Stimulated activated naive CD8-positive, alpha-beta T cell treated with anti-CD3 and anti-CD28 coated beads, Interleukin-15, amount 100 ng/mL, for 72 hours (primary cell): ENCODE results near the gene THOC6.

Source experiments
- ATAC-seq: fragments of 150-1000 bp; cut with Tn5 transposase; 2 replicates; pipeline ENCODE4 v1.10.0; 2021; ENCODE audit warnings: mild to moderate bottlenecking, moderate library complexity
- DNase-seq, 2 donors: peaks; one replicate each; pipeline ENCODE4 v3.0.0; 2021 to 2022
- H3K27ac Mint-ChIP-seq, 2 donors: one replicate each; pipeline ENCODE4 v1.8.0; 2022; ENCODE audit warnings: mild to moderate bottlenecking in 2 of 2, mixed read lengths in 2 of 2, moderate library complexity in 2 of 2
- H3K27me3 Mint-ChIP-seq: one replicate; pipeline ENCODE4 v1.8.0; 2022; ENCODE audit warnings: mixed read lengths
- H3K4me1 Mint-ChIP-seq: one replicate; pipeline ENCODE4 v1.8.0; 2022; ENCODE audit warnings: mild to moderate bottlenecking, mixed read lengths
- H3K4me3 Mint-ChIP-seq, 2 donors: one replicate each; pipeline ENCODE4 v1.8.0; 2022; ENCODE audit warnings: mild to moderate bottlenecking in 2 of 2, mixed read lengths in 2 of 2, moderate library complexity in 1 of 2
- H3K9me3 Mint-ChIP-seq, 2 donors: one replicate each; pipeline ENCODE4 v1.8.0; 2022; ENCODE audit warnings: mixed read lengths in 2 of 2

THOC6 gene

DNA sequence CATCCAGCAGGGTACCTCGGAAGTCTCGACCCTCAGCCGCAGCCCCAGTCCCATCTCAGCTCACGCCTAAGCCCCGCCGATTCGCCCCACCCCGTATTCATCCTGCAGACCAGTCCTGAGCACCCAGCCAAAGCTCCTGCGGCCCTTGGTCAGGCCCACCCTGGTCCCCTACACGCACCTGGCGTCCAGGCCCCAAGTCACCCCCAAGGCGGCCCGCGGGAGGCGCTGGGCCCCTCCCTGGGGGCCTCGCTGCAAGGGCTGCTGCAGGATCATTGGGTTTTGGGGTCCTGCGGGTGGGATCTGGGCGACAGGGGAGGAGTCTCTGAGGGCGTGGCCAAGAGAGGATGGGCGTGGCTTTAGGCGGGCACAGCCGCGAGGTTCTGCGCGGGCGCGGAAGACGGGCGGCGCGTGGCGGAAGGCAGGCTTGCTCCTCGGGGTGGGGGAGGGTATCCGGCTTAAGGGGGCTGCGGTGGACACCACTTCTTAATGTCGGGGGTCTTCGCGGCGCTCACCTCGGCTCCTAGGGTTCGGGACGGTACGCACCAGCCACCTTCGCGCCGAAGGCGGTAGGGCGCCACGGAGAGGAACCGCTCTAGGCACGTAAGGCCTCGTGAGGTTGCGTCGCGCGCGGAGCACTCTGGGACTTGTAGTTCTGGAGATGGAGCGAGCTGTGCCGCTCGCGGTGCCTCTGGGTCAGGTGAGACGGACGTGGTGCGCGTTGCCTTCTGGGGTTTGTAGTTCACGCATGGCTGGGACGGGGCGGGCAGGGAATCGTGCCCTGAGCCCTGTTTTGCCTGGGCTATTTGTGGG lies at the start of gene THOC6, which contains the start of gene HCFC1R1:
Gene THOC6 (plus strand): TSS at position 367 of the 810 bp plus-strand sequence. CDS start 292 bp downstream, at position 659.
Gene HCFC1R1 (minus strand): TSS at position 274 of the 810 bp plus-strand sequence. CDS start 1 bp downstream, at position 273.
- Mint-ChIP-seq H3K4me1 (peaks cover 79% of the 10 kb centered on the region), H3K9me3 (no peaks in the 10 kb centered on the region)

DNA sequence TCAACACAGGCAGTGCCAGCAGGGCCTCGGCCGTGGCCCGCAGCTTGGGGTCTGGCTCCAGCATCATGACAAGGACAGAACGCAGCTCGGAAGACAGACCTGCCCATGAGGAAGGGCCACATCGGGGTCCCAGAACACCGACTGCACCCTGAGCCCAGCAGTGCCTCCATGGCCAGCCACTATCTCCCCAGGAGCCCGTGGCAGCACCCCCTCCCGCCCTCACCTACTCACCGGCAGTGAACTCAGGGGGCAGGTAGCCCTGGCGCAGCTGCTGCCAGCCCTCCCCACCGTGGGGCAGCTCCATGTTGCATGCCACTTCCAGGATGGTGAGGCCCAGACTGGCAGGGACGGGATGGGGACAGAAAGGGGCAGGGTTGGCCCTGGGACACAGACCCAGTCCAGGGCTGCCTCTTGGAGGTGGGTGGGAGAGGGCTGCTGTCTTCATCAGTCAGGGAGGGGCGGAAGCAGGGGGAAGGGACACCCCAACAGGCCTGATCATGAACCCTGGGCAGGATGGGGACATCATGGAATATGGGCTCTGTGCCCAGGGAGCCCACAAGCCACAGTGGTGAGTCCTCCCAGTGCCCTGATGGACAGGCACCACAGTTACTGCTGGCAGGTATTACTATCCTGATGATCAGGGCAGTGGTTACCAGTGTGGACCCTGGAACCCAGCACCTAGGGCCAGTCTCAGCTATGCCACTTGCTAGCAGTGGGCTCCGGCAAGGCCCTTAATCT lies 49.3 kb upstream of the THOC6 start:
- no peak for DNase-seq
- H3K27ac Mint-ChIP-seq: no peak overlapping the region
- H3K27me3 Mint-ChIP-seq: no peaks in the 10 kb centered on the region
- H3K4me1 Mint-ChIP-seq: peaks cover 51% of the 10 kb centered on the region
- no peak overlapping the region for H3K4me3 Mint-ChIP-seq
- H3K9me3 Mint-ChIP-seq: no peaks in the 10 kb centered on the region
- ATAC-seq: no peak

More for the DNA sequence above, at the start of gene THOC6, which contains the start of gene HCFC1R1:
- H3K4me3 Mint-ChIP-seq: peak within 1 kb of the TSS; percentile 85
- peak within 1 kb of the TSS; percentile 95 to 96 for H3K27ac Mint-ChIP-seq
- ATAC-seq: peak; percentile 87
- peak; percentile 95 to 96 for DNase-seq
- H3K27me3 Mint-ChIP-seq: peaks cover 22% of the 10 kb centered on the region

DNA sequence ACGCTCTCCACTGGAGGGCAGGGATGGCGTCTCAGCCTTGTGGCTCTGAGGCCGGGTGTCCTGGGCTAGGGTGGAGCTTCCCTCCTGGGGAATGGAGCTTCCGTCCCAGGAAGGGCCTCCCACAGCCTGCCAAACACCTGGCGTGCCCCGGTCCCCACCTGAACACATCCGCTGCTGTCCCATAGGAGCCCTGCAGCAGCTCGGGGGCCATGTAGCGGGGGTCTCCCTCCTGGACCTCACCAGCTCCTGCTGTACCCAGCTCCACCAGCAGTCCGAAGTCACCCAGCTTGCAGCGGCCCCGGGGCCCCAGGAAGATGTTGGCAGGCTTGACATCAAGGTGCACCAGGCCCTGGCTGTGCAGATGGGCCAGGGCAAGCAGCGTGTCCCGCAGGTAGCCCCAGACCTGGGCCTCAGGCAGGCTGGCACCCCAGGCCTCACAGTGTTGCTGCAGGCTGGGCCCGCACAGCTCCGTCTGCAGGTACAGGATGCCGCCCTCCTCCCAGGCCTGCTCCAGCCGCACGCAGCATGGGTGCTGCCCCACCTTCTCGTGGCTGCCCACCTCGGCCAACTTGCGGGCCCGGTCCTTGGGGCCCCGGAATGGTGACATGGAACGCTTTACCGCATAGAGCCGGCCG lies 48.6 kb upstream of the THOC6 start:
- H3K27me3 Mint-ChIP-seq: no peaks in the 10 kb centered on the region
- H3K27ac Mint-ChIP-seq: no peak overlapping the region
- DNase-seq: no peak
- no peak overlapping the region for H3K4me3 Mint-ChIP-seq
- peaks cover 51% of the 10 kb centered on the region for H3K4me1 Mint-ChIP-seq
- ATAC-seq: no peak
- no peaks in the 10 kb centered on the region for H3K9me3 Mint-ChIP-seq

DNA sequence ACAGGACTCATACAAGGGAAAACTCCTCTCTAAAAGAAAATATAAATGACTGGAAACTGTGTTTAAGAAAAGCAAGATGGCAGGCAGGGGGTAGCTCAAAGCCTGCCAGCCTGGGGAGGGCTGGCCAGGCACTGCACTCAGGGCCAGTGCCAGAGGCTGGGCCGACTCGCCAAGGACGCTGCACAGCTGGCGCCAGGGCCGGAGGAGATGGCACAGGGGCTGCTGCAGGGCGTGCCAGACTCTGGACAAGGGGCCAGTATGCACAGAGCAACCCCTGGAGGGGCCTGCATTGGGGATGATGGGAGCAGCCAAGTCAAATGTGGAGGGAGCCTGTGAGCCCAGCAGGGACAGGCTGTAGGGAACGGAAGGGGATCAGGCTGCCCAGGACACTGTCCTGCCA lies 47.6 kb upstream of the THOC6 start:
- Mint-ChIP-seq H3K9me3 (no peaks in the 10 kb centered on the region), H3K4me3 (no peak overlapping the region), H3K27ac (no peak overlapping the region), H3K4me1 (peaks cover 47% of the 10 kb centered on the region), H3K27me3 (no peaks in the 10 kb centered on the region)
- no peak for ATAC-seq
- no peak for DNase-seq

DNA sequence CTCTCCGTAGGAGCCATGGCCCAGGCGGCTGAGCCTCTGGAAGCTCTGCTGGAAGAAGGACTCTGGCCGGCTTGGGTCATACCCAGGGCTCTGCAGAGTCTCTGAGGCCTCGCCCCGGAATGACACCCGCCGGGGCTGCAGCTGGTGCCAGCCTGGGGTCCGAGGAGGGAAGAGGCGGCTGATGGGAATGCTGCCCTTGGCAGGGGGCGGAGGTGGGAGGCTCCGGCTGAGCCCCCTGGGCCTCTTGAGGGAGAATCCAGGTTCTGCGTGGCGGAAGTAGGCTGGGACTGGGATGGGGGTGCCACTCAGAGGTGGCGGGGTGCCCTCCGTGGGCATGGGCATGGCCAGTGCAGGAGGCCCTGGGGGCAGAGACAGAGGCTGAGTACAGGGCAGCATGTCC lies 47.2 kb upstream of the THOC6 start:
- no peaks in the 10 kb centered on the region for H3K9me3 Mint-ChIP-seq
- H3K27ac Mint-ChIP-seq: no peak overlapping the region
- no peak overlapping the region for H3K4me3 Mint-ChIP-seq
- peaks cover 49% of the 10 kb centered on the region for H3K4me1 Mint-ChIP-seq
- DNase-seq (no peak), ATAC-seq (no peak)
- no peaks in the 10 kb centered on the region for H3K27me3 Mint-ChIP-seq

DNA sequence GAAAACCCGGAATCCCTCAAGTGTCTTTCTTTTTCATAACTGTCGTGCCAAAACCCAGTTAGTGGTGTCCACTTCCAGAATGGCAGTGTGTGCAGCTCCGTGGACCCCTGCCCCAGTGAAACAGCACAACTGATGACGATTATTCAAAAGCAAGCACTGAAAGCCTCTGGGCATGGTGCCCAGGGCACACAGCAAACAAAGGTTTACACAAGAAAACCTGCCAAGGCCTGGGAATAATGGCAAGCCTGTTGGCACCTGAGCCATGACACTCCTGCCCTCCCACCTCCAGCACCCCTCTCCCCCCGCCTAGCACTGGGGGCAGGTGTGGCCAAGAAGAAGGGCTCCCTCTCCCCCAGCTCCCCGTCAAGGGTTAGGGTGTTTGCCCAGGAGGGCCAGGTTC lies 46.4 kb upstream of the THOC6 start:
- Mint-ChIP-seq H3K4me1 (peaks cover 52% of the 10 kb centered on the region), H3K27ac (no peak overlapping the region), H3K27me3 (peaks cover 5% of the 10 kb centered on the region), H3K4me3 (no peak overlapping the region), H3K9me3 (no peaks in the 10 kb centered on the region)
- no peak for ATAC-seq
- no peak for DNase-seq

DNA sequence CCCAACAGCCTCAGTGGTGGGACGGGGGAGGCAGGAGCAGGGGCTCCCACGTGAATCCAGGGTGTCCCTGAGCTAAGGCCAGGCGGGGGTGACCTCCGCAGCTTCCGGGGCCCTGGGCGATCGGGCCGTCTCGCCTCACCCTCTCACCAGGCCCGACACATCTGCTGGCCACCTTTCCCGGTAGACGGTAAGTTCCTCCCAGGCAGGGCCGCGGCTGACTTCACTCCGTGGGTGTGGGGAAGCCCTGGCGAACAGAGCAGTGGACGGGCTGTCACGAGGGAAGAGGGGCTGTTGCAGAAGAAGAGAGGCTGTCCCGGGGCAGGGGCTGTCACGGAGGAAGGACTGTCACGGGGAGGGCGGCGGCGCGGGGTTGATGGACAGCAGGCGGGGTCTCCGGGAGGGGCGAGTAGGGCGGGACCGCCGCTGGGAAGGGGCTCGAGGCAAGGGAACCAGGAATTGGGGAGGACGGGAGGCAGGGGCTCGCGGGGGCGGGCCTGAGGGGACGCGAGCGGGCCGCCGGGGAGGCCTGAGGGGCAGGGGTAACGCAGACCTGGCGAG lies 44.1 kb upstream of the THOC6 start:
- peak; percentile 35 for ATAC-seq
- Mint-ChIP-seq H3K27me3 (peaks cover 19% of the 10 kb centered on the region), H3K9me3 (no peaks in the 10 kb centered on the region), H3K4me1 (peaks cover 55% of the 10 kb centered on the region), H3K4me3 (peak overlapping the region; percentile 92 to 95), H3K27ac (peak overlapping the region; percentile 83 to 94)
- DNase-seq: peak in 1 of 2 donors; percentile 41

DNA sequence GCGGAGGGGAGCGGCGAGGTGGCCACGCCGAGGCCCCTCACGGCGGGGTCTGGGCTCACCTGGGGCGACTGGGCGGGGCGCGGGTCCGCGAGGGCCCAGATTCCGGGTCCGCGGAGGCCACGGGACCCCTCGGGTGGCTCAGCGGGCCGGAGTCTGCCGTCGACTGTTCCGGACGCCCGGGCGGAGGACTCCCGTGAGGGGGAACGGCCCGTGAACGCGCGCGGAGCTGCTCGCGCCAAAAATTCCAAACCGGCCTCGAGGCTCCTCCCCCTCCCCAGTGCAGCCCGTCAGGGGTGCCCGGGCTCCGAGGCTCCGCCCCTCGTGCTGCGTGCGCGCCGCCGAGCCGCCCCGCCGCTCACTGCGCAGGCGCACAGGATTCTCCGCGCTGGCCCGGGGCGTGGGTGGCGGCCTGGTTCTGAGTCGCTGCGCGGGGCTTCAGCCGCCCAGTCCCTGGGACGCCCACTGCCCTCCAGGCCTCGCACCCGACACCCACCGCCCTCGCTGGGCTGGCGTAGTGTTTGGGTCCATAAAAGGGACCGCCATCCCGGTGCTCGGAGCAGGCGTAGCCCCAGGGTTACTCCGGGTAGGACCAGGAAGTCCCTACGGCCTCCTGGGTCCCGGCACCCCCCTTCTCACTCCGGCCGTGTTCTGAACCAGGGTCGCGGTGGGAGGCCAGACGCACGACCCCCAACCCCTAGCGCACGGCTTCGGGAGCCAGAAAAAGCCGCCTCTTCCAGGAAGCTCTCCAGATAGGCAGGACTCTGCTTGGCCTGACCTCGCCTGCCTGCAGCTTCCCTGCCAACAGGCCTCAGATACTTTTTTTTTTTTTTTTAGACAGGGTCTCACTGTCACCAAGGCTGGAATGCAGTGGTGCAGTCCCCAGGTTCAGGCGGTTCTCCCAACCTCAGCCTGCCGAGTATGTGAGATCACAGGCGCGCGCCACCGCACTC lies 43.3 kb upstream of the THOC6 start, which contains the start of gene PKMYT1:
Gene PKMYT1 (minus strand): TSS at position 220 of the 950 bp plus-strand sequence. CDS start 789 bp downstream, outside the sequence.
- peak within 1 kb of the TSS; percentile 86 to 94 for H3K27ac Mint-ChIP-seq
- peaks cover 55% of the 10 kb centered on the region for H3K4me1 Mint-ChIP-seq
- H3K9me3 Mint-ChIP-seq: no peaks in the 10 kb centered on the region
- peak within 1 kb of the TSS; percentile 92 to 95 for H3K4me3 Mint-ChIP-seq
- peak; percentile 95 to 98 for DNase-seq
- peaks cover 19% of the 10 kb centered on the region for H3K27me3 Mint-ChIP-seq
- ATAC-seq: peak; percentile 88

DNA sequence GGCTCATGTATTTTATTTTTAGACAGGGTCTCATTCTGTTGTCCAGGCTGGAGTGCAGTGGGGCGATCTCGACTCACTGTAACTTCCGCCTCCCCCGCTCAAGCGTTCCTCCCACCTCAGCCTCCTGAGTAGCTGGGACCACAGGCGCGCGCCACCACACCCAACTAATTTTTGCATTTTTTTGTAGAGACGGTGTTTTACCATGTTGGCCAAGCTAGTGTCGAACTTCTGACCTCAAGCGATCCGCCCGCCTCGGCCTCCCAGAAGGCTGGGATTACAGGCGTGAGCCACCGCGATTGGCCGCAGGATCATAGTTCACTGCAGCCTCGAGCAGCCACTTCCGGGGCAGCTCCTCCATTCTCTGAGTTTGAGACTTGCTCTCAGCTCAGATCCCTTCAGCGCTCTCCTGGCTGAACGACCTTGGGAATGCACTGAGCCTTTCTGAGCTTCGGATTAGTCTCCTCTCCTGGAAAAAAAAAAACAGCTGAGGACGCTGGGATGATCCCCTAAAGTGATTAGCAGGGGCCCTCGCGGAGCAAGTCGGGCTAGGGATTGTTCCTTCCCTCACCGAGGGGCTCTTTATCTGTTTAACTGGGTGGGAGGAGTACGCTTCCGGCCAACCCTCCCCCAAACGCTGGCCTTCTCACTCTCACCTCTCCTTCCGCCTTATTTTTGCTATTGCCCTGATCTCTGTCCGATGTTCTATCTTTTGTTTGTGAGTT lies 42.5 kb upstream of the THOC6 start:
- peaks cover 53% of the 10 kb centered on the region for H3K4me1 Mint-ChIP-seq
- peak overlapping the region; percentile 86 to 93 for H3K27ac Mint-ChIP-seq
- DNase-seq: no peak
- no peak for ATAC-seq
- H3K9me3 Mint-ChIP-seq: no peaks in the 10 kb centered on the region
- peaks cover 22% of the 10 kb centered on the region for H3K27me3 Mint-ChIP-seq
- peak overlapping the region; percentile 92 to 95 for H3K4me3 Mint-ChIP-seq

DNA sequence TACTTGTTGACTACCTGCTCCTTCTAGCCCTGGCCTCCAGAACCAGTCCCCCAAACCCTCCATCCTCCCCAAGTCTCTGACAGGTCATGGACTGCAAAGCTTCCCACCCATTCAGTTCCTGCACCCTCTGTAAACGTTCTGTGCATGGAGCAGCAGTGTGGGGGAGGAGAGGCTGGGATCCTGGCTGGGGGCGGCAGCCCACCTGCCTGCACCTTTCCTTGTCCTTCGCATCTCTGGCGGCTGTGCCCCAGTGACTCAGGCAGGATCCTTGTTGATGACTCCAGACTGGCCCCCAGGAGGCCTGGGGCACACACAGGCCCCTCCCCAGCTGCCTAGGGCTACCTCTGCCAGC lies 42.0 kb upstream of the THOC6 start:
- peaks cover 27% of the 10 kb centered on the region for H3K27me3 Mint-ChIP-seq
- H3K4me3 Mint-ChIP-seq: peak overlapping the region; percentile 75 to 95
- H3K4me1 Mint-ChIP-seq: peaks cover 48% of the 10 kb centered on the region
- peak overlapping the region; percentile 0 to 92 for H3K27ac Mint-ChIP-seq
- ATAC-seq (no peak), DNase-seq (no peak)
- no peaks in the 10 kb centered on the region for H3K9me3 Mint-ChIP-seq

DNA sequence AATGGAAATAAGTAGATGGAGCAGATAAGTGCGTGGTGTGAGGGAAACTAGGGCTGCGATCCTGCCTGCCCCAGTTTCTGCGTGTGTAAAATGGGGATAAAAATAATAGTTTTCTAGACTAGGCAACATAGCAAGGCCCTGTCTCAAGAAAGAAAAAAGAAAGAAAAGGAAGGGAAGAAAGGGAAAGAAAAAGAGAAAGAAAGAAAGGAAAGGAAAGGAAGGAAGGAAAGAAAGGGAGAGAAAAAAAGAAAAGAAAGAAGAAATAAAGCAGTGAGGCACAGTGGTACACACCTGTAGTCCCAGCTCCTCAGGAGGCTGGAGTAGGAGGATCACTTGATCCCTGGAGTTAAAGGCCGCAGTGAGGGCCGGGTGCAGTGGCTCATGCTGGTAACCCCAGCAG lies 41.4 kb upstream of the THOC6 start:
- peak overlapping the region in 1 of 2 donors; percentile 24 for H3K4me3 Mint-ChIP-seq
- no peak for DNase-seq
- ATAC-seq: no peak
- H3K27me3 Mint-ChIP-seq: peaks cover 28% of the 10 kb centered on the region
- peak overlapping the region in 1 of 2 donors; percentile 82 for H3K27ac Mint-ChIP-seq
- H3K9me3 Mint-ChIP-seq: no peaks in the 10 kb centered on the region
- H3K4me1 Mint-ChIP-seq: peaks cover 43% of the 10 kb centered on the region

DNA sequence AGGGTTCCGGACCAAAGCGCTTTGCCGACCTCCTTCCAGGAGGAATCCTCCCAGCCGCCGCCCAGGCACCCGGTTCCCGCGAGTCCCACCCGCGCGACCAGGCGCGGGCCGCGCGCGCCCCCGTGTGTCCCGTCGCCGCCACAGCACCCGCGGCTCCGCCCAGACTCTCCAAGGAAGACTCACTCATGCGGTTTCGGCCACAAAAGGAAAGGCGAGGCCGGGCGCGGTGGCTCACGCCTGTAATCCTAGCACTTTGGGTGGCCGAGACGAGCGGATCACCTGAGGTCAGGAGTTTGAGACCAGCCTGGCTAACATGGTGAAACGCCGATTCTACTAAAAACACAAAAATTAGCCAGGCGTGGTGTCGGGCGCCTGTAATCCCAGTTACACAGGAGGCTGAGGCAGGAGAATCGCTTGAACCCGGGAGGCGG lies 40.1 kb upstream of the THOC6 start:
- Mint-ChIP-seq H3K4me3 (peak overlapping the region; percentile 49 to 59), H3K27me3 (peaks cover 28% of the 10 kb centered on the region), H3K9me3 (no peaks in the 10 kb centered on the region), H3K27ac (no peak overlapping the region), H3K4me1 (peaks cover 34% of the 10 kb centered on the region)
- peak; percentile 57 to 67 for DNase-seq
- peak; percentile 54 for ATAC-seq

DNA sequence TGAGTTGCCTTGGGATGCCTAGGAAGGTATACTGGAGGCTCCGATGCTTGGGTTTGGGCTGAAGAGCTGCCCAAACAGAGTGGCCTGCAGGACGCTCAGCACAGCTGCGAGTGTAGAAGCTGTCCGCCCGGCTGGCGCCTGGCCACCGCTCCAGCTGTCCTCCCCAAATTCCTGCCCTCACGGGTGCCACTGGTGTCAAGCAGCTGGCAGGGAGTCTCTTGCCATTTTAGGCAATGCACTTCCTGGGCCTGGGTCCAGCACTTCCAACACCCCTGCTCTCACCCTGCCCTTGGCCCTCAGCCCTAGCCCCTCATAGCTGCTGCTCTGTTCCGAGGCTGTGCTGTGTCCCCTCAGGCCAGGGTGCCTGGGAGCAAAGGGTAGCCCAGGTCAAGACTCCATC lies 38.4 kb upstream of the THOC6 start:
- Mint-ChIP-seq H3K4me3 (no peak overlapping the region), H3K9me3 (no peaks in the 10 kb centered on the region), H3K27ac (no peak overlapping the region), H3K4me1 (peaks cover 27% of the 10 kb centered on the region), H3K27me3 (peaks cover 41% of the 10 kb centered on the region)
- no peak for DNase-seq
- ATAC-seq: no peak

DNA sequence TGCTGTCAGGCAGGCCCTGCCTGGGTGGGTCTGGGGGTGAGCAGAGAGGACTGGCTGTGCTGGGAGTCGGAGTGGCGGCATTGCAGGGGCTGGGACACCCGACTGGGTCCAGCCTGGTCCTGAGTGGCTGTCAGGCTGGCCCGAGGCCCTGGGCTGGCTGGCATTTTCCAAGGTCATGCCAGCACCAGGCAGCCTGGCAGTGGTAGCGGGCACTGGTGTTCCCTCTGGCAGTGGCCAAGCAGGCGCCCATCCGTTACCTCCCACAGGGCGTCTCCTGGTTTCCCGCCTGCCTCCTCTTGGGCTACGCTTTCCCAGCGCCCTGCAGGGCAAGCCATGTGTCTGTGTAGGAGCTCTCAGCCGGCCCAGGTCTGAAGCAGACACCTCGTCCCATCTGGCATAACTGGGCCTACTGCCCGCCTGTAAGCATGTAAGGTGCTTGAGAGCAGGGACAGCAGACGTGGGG lies 37.9 kb upstream of the THOC6 start:
- Mint-ChIP-seq H3K4me3 (no peak overlapping the region), H3K9me3 (no peaks in the 10 kb centered on the region), H3K27ac (no peak overlapping the region), H3K4me1 (peaks cover 24% of the 10 kb centered on the region), H3K27me3 (peaks cover 41% of the 10 kb centered on the region)
- DNase-seq (no peak), ATAC-seq (no peak)
